Right atrium auricular region (tissue), 2 donors: ENCODE measurements around the gene CCDC196. TPM values are rescaled to one million over a fixed set of nuclear protein-coding genes. Genes with fewer than 3 reads are reported as not detected.

Source experiments
- DNase-seq: peaks from one replicate; pipeline ENCODE4 v3.0.0-alpha.2; 2019; ENCODE audit warnings: low spot score
- H3K27ac ChIP-seq, 2 donors: fragments of 200-600 bp; sonication (generic); 1 replicate in 1 of 2; 2 replicates in 1 of 2; pipeline ENCODE4 v1.5.1; 2016 to 2019
- H3K27me3 ChIP-seq, 2 donors: fragments of 200-600 bp; sonication (generic); one replicate each; pipeline versions ENCODE4 v1.5.1 to v1.6.0; 2017 to 2019
- H3K36me3 ChIP-seq: fragments of 200-600 bp; sonication (generic); one replicate; pipeline ENCODE4 v1.5.1; 2016
- H3K4me1 ChIP-seq, 2 donors: fragments of 200-600 bp; sonication (generic); one replicate each; pipeline versions ENCODE4 v1.5.1 to v1.6.0; 2017 to 2019
- H3K4me3 ChIP-seq, 2 donors: fragments of 200-600 bp; sonication (generic); 1 replicate in 1 of 2; 2 replicates in 1 of 2; pipeline ENCODE4 v1.5.1; 2017 to 2019; ENCODE audit warnings: mild to moderate bottlenecking in 1 of 2, moderate library complexity in 1 of 2
- H3K9me3 ChIP-seq, 2 donors: fragments of 200-600 bp; sonication (generic); one replicate each; pipeline ENCODE4 v1.5.1; 2019
- total RNA-seq, 2 donors: library from RNA; depleted of rRNA; stranded (reverse); fragments of >200 nt; gene quantifications; one replicate each; pipeline ENCODE4 v1.1.0, GENCODE V29; 2016
- TF ChIP-seq, protein P1 (sequence below), 2 donors: fragments of 200-600 bp; sonication (generic); IDR thresholded peaks; one replicate each; pipeline ENCODE4 v1.5.1; 2019; ENCODE audit warnings: antibody characterized with exemption in 2 of 2

The CCDC196 gene, protein sequence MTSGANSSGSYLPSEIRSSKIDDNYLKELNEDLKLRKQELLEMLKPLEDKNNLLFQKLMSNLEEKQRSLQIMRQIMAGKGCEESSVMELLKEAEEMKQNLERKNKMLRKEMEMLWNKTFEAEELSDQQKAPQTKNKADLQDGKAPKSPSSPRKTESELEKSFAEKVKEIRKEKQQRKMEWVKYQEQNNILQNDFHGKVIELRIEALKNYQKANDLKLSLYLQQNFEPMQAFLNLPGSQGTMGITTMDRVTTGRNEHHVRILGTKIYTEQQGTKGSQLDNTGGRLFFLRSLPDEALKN
- not detected for total RNA-seq

GRCh38 chr14:66485910-66486421 is at the start of gene CCDC196:
TSS of gene CCDC196 (plus strand) at chr14:66486371. CDS start at chr14:66486503, 132 bp downstream.
- no peaks in the 10 kb centered on the region for H3K9me3 ChIP-seq
- DNase-seq, result no peak
- H3K36me3 ChIP-seq, result no peaks in the 10 kb centered on the region
- TF ChIP-seq, protein P1, sequence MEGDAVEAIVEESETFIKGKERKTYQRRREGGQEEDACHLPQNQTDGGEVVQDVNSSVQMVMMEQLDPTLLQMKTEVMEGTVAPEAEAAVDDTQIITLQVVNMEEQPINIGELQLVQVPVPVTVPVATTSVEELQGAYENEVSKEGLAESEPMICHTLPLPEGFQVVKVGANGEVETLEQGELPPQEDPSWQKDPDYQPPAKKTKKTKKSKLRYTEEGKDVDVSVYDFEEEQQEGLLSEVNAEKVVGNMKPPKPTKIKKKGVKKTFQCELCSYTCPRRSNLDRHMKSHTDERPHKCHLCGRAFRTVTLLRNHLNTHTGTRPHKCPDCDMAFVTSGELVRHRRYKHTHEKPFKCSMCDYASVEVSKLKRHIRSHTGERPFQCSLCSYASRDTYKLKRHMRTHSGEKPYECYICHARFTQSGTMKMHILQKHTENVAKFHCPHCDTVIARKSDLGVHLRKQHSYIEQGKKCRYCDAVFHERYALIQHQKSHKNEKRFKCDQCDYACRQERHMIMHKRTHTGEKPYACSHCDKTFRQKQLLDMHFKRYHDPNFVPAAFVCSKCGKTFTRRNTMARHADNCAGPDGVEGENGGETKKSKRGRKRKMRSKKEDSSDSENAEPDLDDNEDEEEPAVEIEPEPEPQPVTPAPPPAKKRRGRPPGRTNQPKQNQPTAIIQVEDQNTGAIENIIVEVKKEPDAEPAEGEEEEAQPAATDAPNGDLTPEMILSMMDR (IDR thresholded peaks at IDR 0.05), result no peak
- no peaks in the 10 kb centered on the region for H3K27me3 ChIP-seq
- H3K4me3 ChIP-seq, result no peak within 1 kb of the TSS
- no peak within 1 kb of the TSS for H3K27ac ChIP-seq
- peaks cover 0 to 13% of the 10 kb centered on the region in 2 donors for H3K4me1 ChIP-seq

DNA sequence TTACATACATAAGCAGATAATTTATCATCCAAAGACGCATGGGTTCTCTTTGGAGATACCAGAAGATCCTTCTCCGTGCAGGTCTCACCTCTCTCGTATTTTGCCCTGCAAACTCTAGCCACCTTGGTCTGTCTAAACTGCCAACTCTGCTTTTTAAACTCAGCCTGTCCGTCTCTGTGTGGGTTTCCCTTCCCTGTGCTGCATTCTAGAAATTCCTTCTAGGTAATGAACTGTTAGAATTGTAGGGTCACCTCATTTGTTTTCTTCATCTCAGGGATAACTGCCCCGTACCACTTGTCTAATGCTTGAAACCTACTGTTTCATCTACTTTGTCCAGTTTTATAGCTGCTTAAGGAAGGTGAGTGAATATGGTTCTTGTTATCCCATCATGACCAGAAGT is 45.4 kb upstream of the CCDC196 start:
- H3K9me3 ChIP-seq, result peaks cover 9 to 31% of the 10 kb centered on the region in 2 donors
- no peak overlapping the region for H3K4me3 ChIP-seq
- TF ChIP-seq, protein P1 (IDR thresholded peaks at IDR 0.05), result no peak
- no peaks in the 10 kb centered on the region for H3K36me3 ChIP-seq
- no peak overlapping the region for H3K27ac ChIP-seq
- H3K27me3 ChIP-seq, result no peaks in the 10 kb centered on the region
- H3K4me1 ChIP-seq, result no peaks in the 10 kb centered on the region
- no peak for DNase-seq

DNA sequence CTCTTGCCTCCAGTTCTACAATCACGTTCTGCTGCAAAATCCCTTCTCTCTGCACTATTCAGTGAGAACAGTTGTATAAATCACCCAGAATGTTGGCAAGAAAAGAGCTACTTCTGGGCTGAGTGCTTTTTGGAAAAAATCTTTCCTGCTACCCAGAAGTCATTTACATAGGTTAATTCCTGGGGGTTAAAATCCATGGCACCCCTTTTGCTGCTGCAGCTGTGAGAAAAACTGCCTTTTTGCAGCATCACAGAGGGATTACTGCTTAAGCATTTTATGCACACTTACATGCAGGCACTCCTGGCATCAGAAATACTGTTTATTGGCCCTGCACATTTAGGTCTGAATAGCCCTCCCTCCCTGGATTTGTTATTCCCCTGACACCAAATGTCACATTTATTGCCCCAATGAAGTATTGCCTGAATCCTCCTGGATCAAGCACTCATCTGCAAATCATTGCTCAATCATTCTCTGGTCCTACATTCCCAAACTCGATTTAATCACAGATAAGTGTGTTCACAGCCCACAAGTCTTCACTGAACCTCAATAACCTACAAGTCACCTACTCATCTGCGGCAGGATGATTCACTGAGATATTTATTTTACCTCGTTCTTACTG is 43.1 kb upstream of the CCDC196 start:
- Histone ChIP-seq H3K4me1 (no peaks in the 10 kb centered on the region), H3K36me3 (no peaks in the 10 kb centered on the region), H3K27ac (no peak overlapping the region), H3K27me3 (no peaks in the 10 kb centered on the region), H3K9me3 (peaks cover 5 to 22% of the 10 kb centered on the region in 2 donors), H3K4me3 (no peak overlapping the region)
- DNase-seq, result no peak
- TF ChIP-seq, protein P1 (IDR thresholded peaks at IDR 0.05), result no peak

- Histone ChIP-seq H3K9me3 (peaks cover 5 to 15% of the 10 kb centered on the region in 2 donors), H3K36me3 (no peaks in the 10 kb centered on the region), H3K27ac (no peak overlapping the region), H3K4me1 (no peaks in the 10 kb centered on the region), H3K27me3 (no peaks in the 10 kb centered on the region), H3K4me3 (no peak overlapping the region)
- TF ChIP-seq, protein P1 (IDR thresholded peaks at IDR 0.05), result no peak
- DNase-seq, result no peak
Observed at GRCh38 chr14:66443785-66444184, 42.4 kb upstream of the CCDC196 start.

- H3K9me3 ChIP-seq, result peaks cover 1 to 10% of the 10 kb centered on the region in 2 donors
- H3K27ac ChIP-seq, result no peak overlapping the region
- no peaks in the 10 kb centered on the region for H3K36me3 ChIP-seq
- no peak overlapping the region for H3K4me3 ChIP-seq
- TF ChIP-seq, protein P1 (IDR thresholded peaks at IDR 0.05), result no peak
- no peaks in the 10 kb centered on the region for H3K27me3 ChIP-seq
- DNase-seq, result peak; percentile 65
- no peaks in the 10 kb centered on the region for H3K4me1 ChIP-seq
Observed at GRCh38 chr14:66444271-66444927, 41.8 kb upstream of the CCDC196 start.
